Measurements from ENCODE around the gene MAST4. TPM values are rescaled to one million over a fixed set of nuclear protein-coding genes. Genes with fewer than 3 reads are reported as not detected.

The MAST4 gene
- total and polyA plus RNA-seq, 4 donors: 3.7 to 9.5 (median 6.5) TPM

DNA sequence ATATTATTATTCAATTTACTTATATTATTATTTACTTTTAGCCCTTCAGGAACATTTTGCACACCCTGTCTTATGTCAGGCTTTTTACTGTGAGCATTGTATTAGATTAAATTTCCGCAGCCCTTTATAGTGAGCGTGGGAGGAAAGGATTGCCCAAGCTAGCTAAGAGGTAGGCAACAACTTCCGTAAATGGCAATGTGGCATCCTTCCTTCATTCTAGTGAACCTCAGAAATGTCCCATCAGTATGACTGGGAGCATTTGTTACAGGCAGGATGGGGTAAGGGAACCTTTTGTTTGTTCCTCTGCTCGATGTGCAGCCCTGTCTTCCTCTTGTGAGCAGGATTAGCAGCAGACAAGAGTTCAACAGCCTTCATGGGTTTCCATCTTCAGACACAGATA lies 606.6 kb downstream of the MAST4 start:
- H3K27ac ChIP-seq (ENCODE audit: low read depth in 1 of 2, low read length in 2 of 2): no peak overlapping the region
- no peaks in the 10 kb centered on the region for H3K36me3 ChIP-seq (ENCODE audit: control insufficient read depth in 4 of 4, insufficient read depth in 3 of 4, low read depth in 1 of 4, low read length in 3 of 4)
- 79% methylated on average over 4 of the region's 4 CpGs for WGBS
- no peak overlapping the region for H3K4me3 ChIP-seq (ENCODE audit: low read depth in 1 of 3, low read length in 3 of 3)
- H3K9me3 ChIP-seq (ENCODE audit: control insufficient read depth in 4 of 4, low read length in 3 of 4): no peaks in the 10 kb centered on the region
- DNase-seq (ENCODE audit: low spot score): no peak
- no peaks in the 10 kb centered on the region for H3K4me1 ChIP-seq (ENCODE audit: control insufficient read depth in 4 of 4, insufficient read depth in 4 of 4, low read length in 3 of 4)
- TF ChIP-seq SP1 (IDR thresholded peaks at IDR 0.05) (no peak), TAF1 (conservative IDR thresholded peaks at IDR 0.05) (no peak)
- no peaks in the 10 kb centered on the region for H3K27me3 ChIP-seq (ENCODE audit: control insufficient read depth in 4 of 4, insufficient read depth in 4 of 4, low read length in 3 of 4)
- no peak overlapping the region for H3K9ac ChIP-seq (ENCODE audit: low read depth in 1 of 2, low read length in 2 of 2)

DNA sequence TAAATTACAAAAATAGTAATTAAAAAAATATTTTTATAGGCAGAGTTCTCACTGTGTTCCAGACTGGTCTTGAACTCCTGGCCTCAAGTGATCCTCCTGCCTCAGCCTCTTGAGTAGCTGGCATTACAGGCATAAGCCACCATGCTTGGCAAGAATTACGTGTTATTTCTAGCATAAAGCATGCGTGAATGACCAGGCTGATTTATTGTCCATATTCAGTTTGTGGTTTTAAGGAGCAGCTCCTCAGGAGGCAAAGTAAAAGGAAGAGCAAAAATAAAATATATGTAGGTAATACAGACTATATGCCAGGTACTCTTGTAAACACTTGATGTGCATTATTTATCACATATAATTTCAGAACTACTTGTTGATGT lies 607.5 kb downstream of the MAST4 start:
- Histone ChIP-seq H3K27ac (ENCODE audit: low read depth in 1 of 2, low read length in 2 of 2) (no peak overlapping the region), H3K9me3 (ENCODE audit: control insufficient read depth in 4 of 4, low read length in 3 of 4) (no peaks in the 10 kb centered on the region), H3K4me1 (ENCODE audit: control insufficient read depth in 4 of 4, insufficient read depth in 4 of 4, low read length in 3 of 4) (no peaks in the 10 kb centered on the region), H3K27me3 (ENCODE audit: control insufficient read depth in 4 of 4, insufficient read depth in 4 of 4, low read length in 3 of 4) (no peaks in the 10 kb centered on the region), H3K4me3 (ENCODE audit: low read depth in 1 of 3, low read length in 3 of 3) (no peak overlapping the region), H3K9ac (ENCODE audit: low read depth in 1 of 2, low read length in 2 of 2) (no peak overlapping the region), H3K36me3 (ENCODE audit: control insufficient read depth in 4 of 4, insufficient read depth in 3 of 4, low read depth in 1 of 4, low read length in 3 of 4) (no peaks in the 10 kb centered on the region)
- no peak for DNase-seq (ENCODE audit: low spot score)
- 79% methylated on average over 2 of the region's 2 CpGs for WGBS
- TF ChIP-seq, protein P1, sequence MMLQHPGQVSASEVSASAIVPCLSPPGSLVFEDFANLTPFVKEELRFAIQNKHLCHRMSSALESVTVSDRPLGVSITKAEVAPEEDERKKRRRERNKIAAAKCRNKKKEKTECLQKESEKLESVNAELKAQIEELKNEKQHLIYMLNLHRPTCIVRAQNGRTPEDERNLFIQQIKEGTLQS (IDR thresholded peaks at IDR 0.05): no peak
- TF ChIP-seq, protein P2, sequence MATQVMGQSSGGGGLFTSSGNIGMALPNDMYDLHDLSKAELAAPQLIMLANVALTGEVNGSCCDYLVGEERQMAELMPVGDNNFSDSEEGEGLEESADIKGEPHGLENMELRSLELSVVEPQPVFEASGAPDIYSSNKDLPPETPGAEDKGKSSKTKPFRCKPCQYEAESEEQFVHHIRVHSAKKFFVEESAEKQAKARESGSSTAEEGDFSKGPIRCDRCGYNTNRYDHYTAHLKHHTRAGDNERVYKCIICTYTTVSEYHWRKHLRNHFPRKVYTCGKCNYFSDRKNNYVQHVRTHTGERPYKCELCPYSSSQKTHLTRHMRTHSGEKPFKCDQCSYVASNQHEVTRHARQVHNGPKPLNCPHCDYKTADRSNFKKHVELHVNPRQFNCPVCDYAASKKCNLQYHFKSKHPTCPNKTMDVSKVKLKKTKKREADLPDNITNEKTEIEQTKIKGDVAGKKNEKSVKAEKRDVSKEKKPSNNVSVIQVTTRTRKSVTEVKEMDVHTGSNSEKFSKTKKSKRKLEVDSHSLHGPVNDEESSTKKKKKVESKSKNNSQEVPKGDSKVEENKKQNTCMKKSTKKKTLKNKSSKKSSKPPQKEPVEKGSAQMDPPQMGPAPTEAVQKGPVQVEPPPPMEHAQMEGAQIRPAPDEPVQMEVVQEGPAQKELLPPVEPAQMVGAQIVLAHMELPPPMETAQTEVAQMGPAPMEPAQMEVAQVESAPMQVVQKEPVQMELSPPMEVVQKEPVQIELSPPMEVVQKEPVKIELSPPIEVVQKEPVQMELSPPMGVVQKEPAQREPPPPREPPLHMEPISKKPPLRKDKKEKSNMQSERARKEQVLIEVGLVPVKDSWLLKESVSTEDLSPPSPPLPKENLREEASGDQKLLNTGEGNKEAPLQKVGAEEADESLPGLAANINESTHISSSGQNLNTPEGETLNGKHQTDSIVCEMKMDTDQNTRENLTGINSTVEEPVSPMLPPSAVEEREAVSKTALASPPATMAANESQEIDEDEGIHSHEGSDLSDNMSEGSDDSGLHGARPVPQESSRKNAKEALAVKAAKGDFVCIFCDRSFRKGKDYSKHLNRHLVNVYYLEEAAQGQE (IDR thresholded peaks at IDR 0.05): no peak
- no peak for TF ChIP-seq EGR1 (IDR thresholded peaks at IDR 0.05; ENCODE audit: low read depth in 2 of 2)
- TF ChIP-seq, protein P3, sequence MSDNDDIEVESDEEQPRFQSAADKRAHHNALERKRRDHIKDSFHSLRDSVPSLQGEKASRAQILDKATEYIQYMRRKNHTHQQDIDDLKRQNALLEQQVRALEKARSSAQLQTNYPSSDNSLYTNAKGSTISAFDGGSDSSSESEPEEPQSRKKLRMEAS (IDR thresholded peaks at IDR 0.05): no peak
- TF ChIP-seq, protein P4, sequence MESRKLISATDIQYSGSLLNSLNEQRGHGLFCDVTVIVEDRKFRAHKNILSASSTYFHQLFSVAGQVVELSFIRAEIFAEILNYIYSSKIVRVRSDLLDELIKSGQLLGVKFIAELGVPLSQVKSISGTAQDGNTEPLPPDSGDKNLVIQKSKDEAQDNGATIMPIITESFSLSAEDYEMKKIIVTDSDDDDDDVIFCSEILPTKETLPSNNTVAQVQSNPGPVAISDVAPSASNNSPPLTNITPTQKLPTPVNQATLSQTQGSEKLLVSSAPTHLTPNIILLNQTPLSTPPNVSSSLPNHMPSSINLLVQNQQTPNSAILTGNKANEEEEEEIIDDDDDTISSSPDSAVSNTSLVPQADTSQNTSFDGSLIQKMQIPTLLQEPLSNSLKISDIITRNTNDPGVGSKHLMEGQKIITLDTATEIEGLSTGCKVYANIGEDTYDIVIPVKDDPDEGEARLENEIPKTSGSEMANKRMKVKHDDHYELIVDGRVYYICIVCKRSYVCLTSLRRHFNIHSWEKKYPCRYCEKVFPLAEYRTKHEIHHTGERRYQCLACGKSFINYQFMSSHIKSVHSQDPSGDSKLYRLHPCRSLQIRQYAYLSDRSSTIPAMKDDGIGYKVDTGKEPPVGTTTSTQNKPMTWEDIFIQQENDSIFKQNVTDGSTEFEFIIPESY (IDR thresholded peaks at IDR 0.05): no peak
- TF ChIP-seq NR2F2 (IDR thresholded peaks at IDR 0.05): no peak
- no peak for TF ChIP-seq SP1 (IDR thresholded peaks at IDR 0.05)
- no peak for TF ChIP-seq FOXA1 (IDR thresholded peaks at IDR 0.05)
- TF ChIP-seq RXRA (IDR thresholded peaks at IDR 0.05): no peak

DNA sequence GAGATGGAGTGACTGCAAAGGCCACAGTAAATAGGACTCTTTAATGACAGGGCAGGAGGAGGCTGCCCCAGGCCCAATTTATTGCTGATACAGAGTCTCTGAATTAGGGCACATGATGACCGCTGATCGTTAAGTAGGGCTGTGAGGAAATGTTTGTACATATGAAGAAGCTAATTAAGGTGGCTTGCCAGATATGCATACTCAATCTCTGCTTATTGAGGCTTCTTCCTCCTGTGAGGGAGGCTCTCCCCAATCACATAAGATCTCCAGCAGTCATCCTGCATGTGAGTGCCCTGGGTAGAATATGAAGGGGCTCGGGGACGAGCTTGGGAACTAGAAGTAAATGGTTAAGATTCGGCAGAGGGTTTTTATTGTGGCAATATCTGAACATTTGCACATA lies 608.6 kb downstream of the MAST4 start:
- WGBS: 90% methylated on average over 5 of the region's 5 CpGs
- H3K27ac ChIP-seq (ENCODE audit: low read depth in 1 of 2, low read length in 2 of 2): no peak overlapping the region
- H3K4me1 ChIP-seq (ENCODE audit: control insufficient read depth in 4 of 4, insufficient read depth in 4 of 4, low read length in 3 of 4): no peaks in the 10 kb centered on the region

More for the DNA sequence above, 608.6 kb downstream of the MAST4 start:
- Histone ChIP-seq H3K4me3 (ENCODE audit: low read depth in 1 of 3, low read length in 3 of 3) (no peak overlapping the region), H3K27me3 (ENCODE audit: control insufficient read depth in 4 of 4, insufficient read depth in 4 of 4, low read length in 3 of 4) (no peaks in the 10 kb centered on the region), H3K9ac (ENCODE audit: low read depth in 1 of 2, low read length in 2 of 2) (no peak overlapping the region), H3K9me3 (ENCODE audit: control insufficient read depth in 4 of 4, low read length in 3 of 4) (no peaks in the 10 kb centered on the region), H3K36me3 (ENCODE audit: control insufficient read depth in 4 of 4, insufficient read depth in 3 of 4, low read depth in 1 of 4, low read length in 3 of 4) (no peaks in the 10 kb centered on the region)
- no peak for DNase-seq (ENCODE audit: low spot score)
- no peak for TF ChIP-seq SP1 (IDR thresholded peaks at IDR 0.05)
- TF ChIP-seq, protein P1 (IDR thresholded peaks at IDR 0.05): no peak
- TF ChIP-seq RAD21 (IDR thresholded peaks at IDR 0.05): no peak
- TF ChIP-seq, protein P5, sequence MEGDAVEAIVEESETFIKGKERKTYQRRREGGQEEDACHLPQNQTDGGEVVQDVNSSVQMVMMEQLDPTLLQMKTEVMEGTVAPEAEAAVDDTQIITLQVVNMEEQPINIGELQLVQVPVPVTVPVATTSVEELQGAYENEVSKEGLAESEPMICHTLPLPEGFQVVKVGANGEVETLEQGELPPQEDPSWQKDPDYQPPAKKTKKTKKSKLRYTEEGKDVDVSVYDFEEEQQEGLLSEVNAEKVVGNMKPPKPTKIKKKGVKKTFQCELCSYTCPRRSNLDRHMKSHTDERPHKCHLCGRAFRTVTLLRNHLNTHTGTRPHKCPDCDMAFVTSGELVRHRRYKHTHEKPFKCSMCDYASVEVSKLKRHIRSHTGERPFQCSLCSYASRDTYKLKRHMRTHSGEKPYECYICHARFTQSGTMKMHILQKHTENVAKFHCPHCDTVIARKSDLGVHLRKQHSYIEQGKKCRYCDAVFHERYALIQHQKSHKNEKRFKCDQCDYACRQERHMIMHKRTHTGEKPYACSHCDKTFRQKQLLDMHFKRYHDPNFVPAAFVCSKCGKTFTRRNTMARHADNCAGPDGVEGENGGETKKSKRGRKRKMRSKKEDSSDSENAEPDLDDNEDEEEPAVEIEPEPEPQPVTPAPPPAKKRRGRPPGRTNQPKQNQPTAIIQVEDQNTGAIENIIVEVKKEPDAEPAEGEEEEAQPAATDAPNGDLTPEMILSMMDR (IDR thresholded peaks at IDR 0.05; ENCODE audit: low read depth, low read length, missing input control): no peak

Data from liver (tissue), 9 donors.